Stimulated activated CD4-positive, alpha-beta T cell treated with anti-CD3 and anti-CD28 coated beads, TNF-alpha, amount 100 ng/mL, for 48 hours (primary cell): ENCODE measurements around the gene PSMA2.

Experiments
- DNase-seq, 3 donors: peaks; one replicate each; pipeline ENCODE4 v3.0.0-alpha.2; 2020; ENCODE audit warnings: low read depth in 3 of 3

The PSMA2 gene

GRCh38 chr7:42931834-42932651 is at the start of gene PSMA2, which contains the start of gene MRPL32:
PSMA2 (minus strand) TSS chr7:42932174; CDS start chr7:42932158, 16 bp downstream.
MRPL32 (plus strand) TSS chr7:42932376; CDS start chr7:42932387, 11 bp downstream.
- DNase-seq = peak; percentile 84 to 91 (median 86)

GRCh38 chr7:42981601-42982000 is 49.6 kb upstream of the PSMA2 start:
- no peak for DNase-seq

GRCh38 chr7:42980514-42980913 is 48.5 kb upstream of the PSMA2 start:
- no peak for DNase-seq

GRCh38 chr7:42980084-42980483 is 48.1 kb upstream of the PSMA2 start:
- no peak for DNase-seq

GRCh38 chr7:42978496-42978895 is 46.5 kb upstream of the PSMA2 start:
- no peak for DNase-seq

GRCh38 chr7:42976371-42976770 is 44.4 kb upstream of the PSMA2 start:
- no peak for DNase-seq

- no peak for DNase-seq
Observed at GRCh38 chr7:42972699-42973500, 40.9 kb upstream of the PSMA2 start.

- DNase-seq = no peak
Observed at GRCh38 chr7:42967391-42967790, 35.4 kb upstream of the PSMA2 start.

GRCh38 chr7:42964849-42965805 is 33.2 kb upstream of the PSMA2 start:
- DNase-seq = no peak

GRCh38 chr7:42964293-42964692 is 32.3 kb upstream of the PSMA2 start:
- DNase-seq = no peak

GRCh38 chr7:42961170-42961569 is 29.2 kb upstream of the PSMA2 start:
- DNase-seq = no peak

GRCh38 chr7:42960762-42961161 is 28.8 kb upstream of the PSMA2 start:
- DNase-seq = no peak

- DNase-seq = no peak
Observed at GRCh38 chr7:42959549-42959948, 27.6 kb upstream of the PSMA2 start.

- no peak for DNase-seq
Observed at GRCh38 chr7:42956062-42956461, 24.1 kb upstream of the PSMA2 start.

GRCh38 chr7:42953994-42954393 is 22.0 kb upstream of the PSMA2 start:
- no peak for DNase-seq

GRCh38 chr7:42952328-42952727 is 20.4 kb upstream of the PSMA2 start:
- DNase-seq = no peak

- no peak for DNase-seq
Observed at GRCh38 chr7:42950417-42950816, 18.4 kb upstream of the PSMA2 start.

- no peak for DNase-seq
Observed at GRCh38 chr7:42947521-42947920, 15.5 kb upstream of the PSMA2 start.

- no peak for DNase-seq
Observed at GRCh38 chr7:42946627-42946950, 14.6 kb upstream of the PSMA2 start.

GRCh38 chr7:42945821-42946626 is 14.1 kb upstream of the PSMA2 start:
- DNase-seq = no peak
